Parathyroid adenoma (tissue), 2 donors: ENCODE results near the gene AHNAK2.

Experiments
- H2AFZ ChIP-seq: fragments of 300-600 bp; sonication (generic); one replicate; pipeline ENCODE4 v1.7.0; 2017; ENCODE audit warnings: antibody characterized with exemption, mild to moderate bottlenecking
- H3K27ac ChIP-seq: fragments of 300-600 bp; sonication (generic); one replicate; pipeline ENCODE4 v1.7.0; 2017
- H3K27me3 ChIP-seq: fragments of 300-600 bp; sonication (generic); one replicate; pipeline ENCODE4 v1.7.0; 2017; ENCODE audit warnings: low read length; ENCODE audit not compliant: control insufficient read depth, insufficient read depth
- H3K36me3 ChIP-seq: fragments of 300-600 bp; sonication (generic); one replicate; pipeline ENCODE4 v1.7.0; 2017; ENCODE audit warnings: low read length; ENCODE audit not compliant: control insufficient read depth, insufficient read depth
- H3K4me1 ChIP-seq: fragments of 300-600 bp; sonication (generic); one replicate; pipeline ENCODE4 v1.7.0; 2017; ENCODE audit warnings: control low read depth
- H3K4me2 ChIP-seq: fragments of 300-600 bp; sonication (generic); one replicate; pipeline ENCODE4 v1.7.0; 2017; ENCODE audit warnings: low read length
- H3K4me3 ChIP-seq: fragments of 300-600 bp; sonication (generic); one replicate; pipeline ENCODE4 v1.7.0; 2017; ENCODE audit warnings: low read depth, low read length
- H3K79me2 ChIP-seq: fragments of 300-600 bp; sonication (generic); one replicate; pipeline ENCODE4 v1.7.0; 2017; ENCODE audit warnings: control low read depth
- H3K9ac ChIP-seq: fragments of 300-600 bp; sonication (generic); one replicate; pipeline ENCODE4 v1.7.0; 2017; ENCODE audit warnings: mild to moderate bottlenecking
- H3K9me3 ChIP-seq: fragments of 300-600 bp; sonication (generic); one replicate; pipeline ENCODE4 v1.7.0; 2017; ENCODE audit warnings: low read length; ENCODE audit not compliant: control insufficient read depth
- TF ChIP-seq, protein P1 (sequence below): fragments of 300-600 bp; sonication (generic); IDR thresholded peaks from one replicate; pipeline ENCODE4 v1.7.0; 2017; ENCODE audit warnings: antibody characterized with exemption, mild to moderate bottlenecking
- donor health status: primary hyperparathyroidism.

Gene AHNAK2

GRCh38 chr14:104973135-104973384 is 5.1 kb downstream of the AHNAK2 start:
- Histone ChIP-seq H3K4me3 (no peak overlapping the region), H3K4me1 (peaks cover 59% of the 10 kb centered on the region), H3K79me2 (no peaks in the 10 kb centered on the region), H3K27me3 (no peaks in the 10 kb centered on the region), H3K27ac (peak overlapping the region; percentile 90), H2AFZ (peak overlapping the region; percentile 43), H3K9me3 (no peaks in the 10 kb centered on the region), H3K9ac (no peak overlapping the region), H3K4me2 (no peak overlapping the region), H3K36me3 (no peaks in the 10 kb centered on the region)
- TF ChIP-seq, protein P1, sequence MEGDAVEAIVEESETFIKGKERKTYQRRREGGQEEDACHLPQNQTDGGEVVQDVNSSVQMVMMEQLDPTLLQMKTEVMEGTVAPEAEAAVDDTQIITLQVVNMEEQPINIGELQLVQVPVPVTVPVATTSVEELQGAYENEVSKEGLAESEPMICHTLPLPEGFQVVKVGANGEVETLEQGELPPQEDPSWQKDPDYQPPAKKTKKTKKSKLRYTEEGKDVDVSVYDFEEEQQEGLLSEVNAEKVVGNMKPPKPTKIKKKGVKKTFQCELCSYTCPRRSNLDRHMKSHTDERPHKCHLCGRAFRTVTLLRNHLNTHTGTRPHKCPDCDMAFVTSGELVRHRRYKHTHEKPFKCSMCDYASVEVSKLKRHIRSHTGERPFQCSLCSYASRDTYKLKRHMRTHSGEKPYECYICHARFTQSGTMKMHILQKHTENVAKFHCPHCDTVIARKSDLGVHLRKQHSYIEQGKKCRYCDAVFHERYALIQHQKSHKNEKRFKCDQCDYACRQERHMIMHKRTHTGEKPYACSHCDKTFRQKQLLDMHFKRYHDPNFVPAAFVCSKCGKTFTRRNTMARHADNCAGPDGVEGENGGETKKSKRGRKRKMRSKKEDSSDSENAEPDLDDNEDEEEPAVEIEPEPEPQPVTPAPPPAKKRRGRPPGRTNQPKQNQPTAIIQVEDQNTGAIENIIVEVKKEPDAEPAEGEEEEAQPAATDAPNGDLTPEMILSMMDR: no peak

DNA sequence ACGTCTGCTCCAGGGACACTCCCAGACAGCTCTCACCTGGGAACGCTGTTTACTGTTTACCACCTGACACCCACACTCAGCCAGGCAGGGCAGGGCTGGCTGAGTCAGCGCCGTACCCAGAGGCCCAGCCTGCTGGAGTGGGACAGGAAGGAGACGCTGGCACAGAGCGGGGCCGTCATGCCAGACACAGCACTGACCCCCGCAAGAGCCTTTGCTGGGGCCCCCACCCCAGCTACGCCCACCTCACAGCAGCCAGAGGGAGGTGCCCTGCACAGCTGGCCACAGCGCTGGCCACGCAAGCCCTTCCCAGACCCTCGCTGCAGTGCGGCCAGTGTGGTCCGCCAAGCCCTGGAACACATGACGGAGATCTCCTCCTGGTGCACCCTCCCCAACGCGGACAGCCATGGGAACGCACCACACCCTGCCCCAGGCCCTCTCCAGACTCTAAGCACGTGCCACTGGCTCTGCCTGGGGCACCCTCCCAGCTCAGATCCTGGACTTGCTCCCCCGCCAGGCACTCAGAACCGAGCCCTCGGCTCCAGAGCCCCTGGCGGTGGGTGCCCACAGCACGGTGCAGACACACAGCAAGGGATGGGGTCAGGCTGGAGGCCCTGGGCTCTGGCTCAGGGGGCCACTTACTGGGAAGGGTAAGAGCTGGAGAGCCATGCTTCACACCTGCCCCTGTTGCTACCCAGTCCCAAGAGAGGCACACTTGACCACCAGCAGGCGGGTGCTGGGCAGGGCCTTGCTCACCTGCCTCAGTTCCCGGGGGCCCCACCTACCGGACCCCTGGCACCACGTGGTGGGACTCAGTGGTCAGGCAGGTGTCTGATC is 5.7 kb downstream of the AHNAK2 start:
- TF ChIP-seq, protein P1: no peak
- Histone ChIP-seq H3K9ac (no peak overlapping the region), H3K79me2 (no peaks in the 10 kb centered on the region), H3K27ac (peak overlapping the region; percentile 90), H3K4me1 (peaks cover 64% of the 10 kb centered on the region), H3K4me3 (no peak overlapping the region), H3K9me3 (no peaks in the 10 kb centered on the region), H3K27me3 (no peaks in the 10 kb centered on the region), H3K4me2 (peak overlapping the region; percentile 38), H2AFZ (peak overlapping the region; percentile 83), H3K36me3 (no peaks in the 10 kb centered on the region)

- Histone ChIP-seq H3K79me2 (no peaks in the 10 kb centered on the region), H3K27ac (peak overlapping the region; percentile 90), H3K4me1 (peaks cover 64% of the 10 kb centered on the region), H3K4me2 (peak overlapping the region; percentile 54), H3K36me3 (no peaks in the 10 kb centered on the region), H3K4me3 (peak overlapping the region; percentile 23), H3K9me3 (no peaks in the 10 kb centered on the region), H3K9ac (no peak overlapping the region), H2AFZ (peak overlapping the region; percentile 83), H3K27me3 (no peaks in the 10 kb centered on the region)
- TF ChIP-seq, protein P1: no peak
These were observed 6.5 kb downstream of the AHNAK2 start for GRCh38 chr14:104971447-104972240.

DNA sequence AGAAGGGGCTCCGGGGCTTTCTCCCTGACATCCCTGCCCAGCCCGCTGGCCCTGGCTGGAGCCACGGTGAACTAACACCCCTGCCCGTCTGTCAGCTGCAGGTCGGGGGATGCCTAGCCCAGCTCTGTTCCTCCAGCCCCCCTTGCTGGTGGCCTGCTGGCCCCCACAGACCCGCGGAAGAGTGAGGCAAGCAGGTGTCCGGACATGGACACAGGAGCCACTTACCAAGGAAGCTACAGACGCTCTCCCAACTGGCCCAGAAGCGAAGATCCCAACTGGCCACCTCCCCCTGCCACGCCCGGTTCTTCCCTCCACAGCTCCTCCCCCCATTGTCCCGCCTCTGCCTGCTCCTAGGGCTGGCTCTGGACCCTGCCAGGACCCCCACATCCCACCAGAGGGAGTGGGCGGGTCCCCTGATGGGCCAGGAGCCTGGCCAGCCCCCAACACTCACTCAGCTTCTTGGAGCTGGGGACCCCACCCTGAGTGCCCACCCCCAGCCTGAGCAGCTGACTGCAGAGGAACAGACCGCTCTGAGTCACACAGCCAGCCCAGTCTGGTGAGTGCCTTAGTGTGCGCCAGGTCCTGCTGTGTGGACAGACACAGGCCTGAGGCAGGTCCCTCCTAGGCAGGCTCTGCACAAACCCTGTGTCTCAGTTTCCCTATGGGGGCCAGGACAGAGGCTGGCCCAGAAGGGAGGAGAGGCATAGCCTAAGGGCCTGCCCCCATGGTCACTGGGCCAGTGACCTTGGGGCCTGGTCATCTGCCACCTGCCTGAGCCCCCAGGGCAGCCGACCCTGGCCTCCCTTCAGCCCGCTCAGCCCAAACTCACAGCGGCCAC is 7.7 kb downstream of the AHNAK2 start:
- no peaks in the 10 kb centered on the region for H3K79me2 ChIP-seq
- no peaks in the 10 kb centered on the region for H3K9me3 ChIP-seq
- TF ChIP-seq, protein P1: no peak
- H3K4me1 ChIP-seq: peaks cover 55% of the 10 kb centered on the region
- H3K27me3 ChIP-seq: no peaks in the 10 kb centered on the region
- H3K4me2 ChIP-seq: no peak overlapping the region
- H2AFZ ChIP-seq: no peak overlapping the region
- H3K9ac ChIP-seq: no peak overlapping the region
- H3K36me3 ChIP-seq: no peaks in the 10 kb centered on the region
- no peak overlapping the region for H3K27ac ChIP-seq
- H3K4me3 ChIP-seq: no peak overlapping the region
